ENCODE results near the gene VIPR2.

DNA sequence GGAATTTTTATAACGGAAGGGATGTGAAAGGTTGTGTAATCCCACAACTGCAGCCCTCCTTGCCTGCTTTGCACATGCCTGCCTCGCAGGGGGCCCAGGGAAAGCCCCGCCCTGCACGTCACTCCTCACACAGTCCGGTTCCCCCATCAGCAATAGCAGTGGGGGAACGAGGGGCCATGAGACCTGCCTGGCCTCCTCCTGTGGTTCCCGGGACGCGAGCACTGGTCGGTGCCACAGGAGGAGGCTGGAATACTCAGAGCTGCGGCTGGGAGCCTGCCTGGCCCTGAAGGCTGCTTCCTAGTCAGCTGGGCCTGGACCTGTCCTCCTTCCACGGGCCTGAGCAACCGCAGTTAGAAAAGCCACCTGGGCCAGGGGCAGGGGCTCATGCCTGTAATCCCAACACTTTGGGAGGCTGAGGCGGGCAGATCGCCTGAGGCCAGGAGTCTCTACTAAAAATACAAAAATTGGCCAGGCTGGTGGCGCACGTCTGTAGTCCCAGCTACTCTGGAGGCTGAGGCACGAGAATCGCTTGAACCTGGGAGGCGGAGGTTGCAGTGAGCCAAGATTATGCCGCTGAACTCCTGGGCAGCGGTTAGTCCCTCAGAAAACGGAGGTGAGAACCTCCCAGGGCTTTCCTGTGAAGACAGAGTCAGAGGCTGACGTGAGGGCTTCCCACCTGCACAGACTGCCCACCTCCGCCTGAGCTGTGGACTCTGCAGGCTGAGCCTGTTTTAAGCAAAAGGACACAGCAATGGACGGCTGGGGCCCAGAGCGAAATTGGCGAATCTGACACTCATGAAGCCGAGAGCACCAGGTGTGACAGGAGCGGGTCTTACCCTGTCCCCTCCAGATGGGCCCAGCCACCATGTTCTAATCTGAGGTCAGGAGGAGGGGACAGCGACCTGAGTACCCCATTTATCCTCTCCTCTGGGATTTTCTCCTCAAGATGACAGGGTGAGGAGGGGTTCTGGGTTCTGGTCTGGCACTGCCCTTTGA, 52.9 kb downstream of the VIPR2 start:
- TF ChIP-seq, protein P1, sequence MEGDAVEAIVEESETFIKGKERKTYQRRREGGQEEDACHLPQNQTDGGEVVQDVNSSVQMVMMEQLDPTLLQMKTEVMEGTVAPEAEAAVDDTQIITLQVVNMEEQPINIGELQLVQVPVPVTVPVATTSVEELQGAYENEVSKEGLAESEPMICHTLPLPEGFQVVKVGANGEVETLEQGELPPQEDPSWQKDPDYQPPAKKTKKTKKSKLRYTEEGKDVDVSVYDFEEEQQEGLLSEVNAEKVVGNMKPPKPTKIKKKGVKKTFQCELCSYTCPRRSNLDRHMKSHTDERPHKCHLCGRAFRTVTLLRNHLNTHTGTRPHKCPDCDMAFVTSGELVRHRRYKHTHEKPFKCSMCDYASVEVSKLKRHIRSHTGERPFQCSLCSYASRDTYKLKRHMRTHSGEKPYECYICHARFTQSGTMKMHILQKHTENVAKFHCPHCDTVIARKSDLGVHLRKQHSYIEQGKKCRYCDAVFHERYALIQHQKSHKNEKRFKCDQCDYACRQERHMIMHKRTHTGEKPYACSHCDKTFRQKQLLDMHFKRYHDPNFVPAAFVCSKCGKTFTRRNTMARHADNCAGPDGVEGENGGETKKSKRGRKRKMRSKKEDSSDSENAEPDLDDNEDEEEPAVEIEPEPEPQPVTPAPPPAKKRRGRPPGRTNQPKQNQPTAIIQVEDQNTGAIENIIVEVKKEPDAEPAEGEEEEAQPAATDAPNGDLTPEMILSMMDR (IDR thresholded peaks at IDR 0.05) = no peak
- TF ChIP-seq EZH2 (IDR thresholded peaks at IDR 0.05) = no peak
